Placental epithelial cell (primary cell): ENCODE results near the gene PDS5B. TPM values are rescaled to one million over a fixed set of nuclear protein-coding genes. Genes with fewer than 3 reads are reported as not detected.

Experiments used
- small RNA-seq: library from RNA; depleted of rRNA; stranded (forward); fragments of <200 nt; gene quantifications from one replicate; pipeline ENCODE3, GENCODE V24; 2012
- total RNA-seq: library from RNA; depleted of rRNA; stranded (reverse); fragments of >200 nt; gene quantifications from 2 replicates; pipeline ENCODE4 v1.2.3, GENCODE V29; 2012

The PDS5B gene
- total RNA-seq: 20.0 and 27.1 TPM in 2 replicates

GRCh38 chr13:32586080-32586900 lies at the start of gene PDS5B:
Gene PDS5B (plus strand): TSS chr13:32586452. CDS start chr13:32648773, 62,321 bp downstream.

GRCh38 chr13:32538621-32539246 lies 47.5 kb upstream of the PDS5B start, which contains the start of gene N4BP2L2:
Gene N4BP2L2 (minus strand): TSS chr13:32538795. CDS start chr13:32537027, 1,768 bp downstream.

Small RNA genes within 50 kb of the gene (small RNA-seq; reads per million reads assigned to genes)
- not detected for gene RNY1P4

Other genes with a start within 250 kb of the PDS5B start
- 1.8 and 4.3 TPM in 2 replicates for gene N4BP2L1, start 158.3 kb upstream of the PDS5B start, total RNA-seq
- gene N4BP2L2, start 47.7 kb upstream of the PDS5B start, total RNA-seq: 73.6 and 111 TPM in 2 replicates